ENCODE results near the gene PSME1.

PSME1 gene

DNA sequence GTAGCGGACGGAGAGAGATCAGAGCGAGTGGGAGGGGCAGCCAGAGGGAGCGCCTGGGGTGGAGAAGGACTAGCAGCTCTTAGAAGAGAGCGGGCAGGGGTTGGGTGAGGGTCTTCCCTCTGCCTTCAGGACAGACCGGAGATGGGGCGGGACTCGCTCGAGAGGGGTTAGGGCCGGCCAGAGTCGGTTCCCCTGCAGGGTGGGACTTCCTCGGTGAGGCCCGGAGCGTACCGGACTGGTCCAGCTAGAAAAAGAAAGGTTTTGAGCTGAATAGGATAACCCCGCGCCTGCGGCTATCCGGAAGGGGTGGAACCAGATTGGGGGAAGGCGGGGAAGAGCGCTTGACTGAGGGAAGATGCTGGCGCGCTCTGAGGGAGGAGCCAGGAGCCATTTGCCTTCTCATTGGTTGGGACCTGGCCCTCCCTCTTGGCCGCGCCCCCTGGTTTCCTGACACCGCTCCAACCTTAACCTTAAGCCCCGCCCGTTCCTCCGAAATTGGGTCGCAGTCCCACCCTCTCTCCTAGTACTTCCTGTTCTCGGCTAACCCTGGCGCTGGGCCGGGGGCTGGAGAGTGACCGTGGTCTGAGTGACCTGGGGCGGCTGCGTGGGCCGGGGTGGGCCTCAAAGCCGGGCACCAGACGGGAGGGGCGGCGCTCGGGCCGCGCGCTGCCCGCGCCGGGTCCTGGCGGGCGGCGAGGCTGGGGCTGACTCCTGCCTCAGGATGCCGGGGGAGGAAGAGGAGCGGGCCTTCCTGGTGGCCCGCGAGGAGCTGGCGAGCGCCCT is 11.2 kb downstream of the PSME1 start, which contains the start of gene RNF31:
Gene RNF31, plus strand, starts transcription at position 521 of the 783 bp plus-strand sequence. Its CDS starts 201 bp downstream, at position 722.
- DNase-seq (ENCODE audit: low read depth, low spot score), result peak; percentile 89

DNA sequence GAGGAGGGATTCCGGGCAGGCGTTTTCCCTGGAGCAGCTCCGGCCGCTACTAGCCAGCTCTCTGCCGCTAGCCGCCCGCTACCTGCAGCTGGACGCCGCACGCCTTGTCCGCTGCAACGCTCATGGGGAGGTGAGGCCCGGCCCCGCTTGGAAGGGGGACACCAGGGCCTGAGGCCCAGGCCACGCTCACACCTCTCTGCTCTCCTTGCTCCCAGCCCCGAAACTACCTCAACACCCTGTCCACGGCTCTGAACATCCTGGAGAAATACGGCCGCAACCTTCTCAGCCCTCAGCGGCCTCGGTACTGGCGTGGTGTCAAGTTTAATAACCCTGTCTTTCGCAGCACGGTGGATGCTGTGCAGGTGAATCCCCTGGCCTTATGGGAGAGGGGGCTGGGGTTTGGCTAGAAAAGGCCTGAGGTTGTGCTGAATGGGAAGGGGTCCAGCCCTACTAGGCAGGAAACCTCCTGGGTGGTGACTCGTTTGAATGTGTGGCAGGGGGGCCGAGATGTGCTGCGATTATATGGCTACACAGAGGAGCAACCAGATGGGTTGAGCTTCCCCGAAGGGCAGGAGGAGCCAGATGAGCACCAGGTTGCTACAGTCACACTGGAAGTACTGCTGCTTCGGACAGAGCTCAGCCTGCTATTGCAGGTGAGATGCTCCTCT is 11.9 kb downstream of the PSME1 start:
- no peak for DNase-seq (ENCODE audit: low read depth, low spot score)

DNA sequence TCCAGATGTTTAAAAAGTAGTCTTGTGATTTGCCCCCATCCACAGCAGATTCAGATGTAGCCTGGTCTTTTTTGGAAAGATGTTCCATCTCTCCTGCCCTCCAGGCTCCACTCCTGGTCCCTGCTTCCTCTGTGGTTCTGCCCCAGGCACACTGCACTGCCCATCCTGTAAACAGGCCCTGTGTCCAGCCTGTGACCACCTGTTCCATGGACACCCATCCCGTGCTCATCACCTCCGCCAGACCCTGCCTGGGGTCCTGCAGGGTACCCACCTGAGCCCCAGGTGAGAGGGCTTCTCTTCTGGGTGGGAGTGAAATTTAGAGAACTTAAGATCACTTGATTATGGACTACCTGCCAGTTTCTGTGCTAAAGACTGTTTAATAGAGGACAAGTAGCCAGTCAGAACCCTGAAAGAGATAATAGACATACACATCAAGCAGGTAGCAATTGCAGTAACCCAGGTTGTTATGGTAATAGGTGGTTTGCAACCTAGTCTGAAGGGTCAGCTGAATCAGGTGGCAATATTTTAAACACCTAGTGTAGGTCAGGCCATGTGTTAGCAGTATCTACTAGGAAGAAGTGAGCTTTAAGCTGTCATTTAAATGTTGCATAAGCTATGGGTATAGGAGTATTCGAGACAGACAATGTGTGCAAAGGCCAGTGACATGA is 13.4 kb downstream of the PSME1 start:
- no peak for DNase-seq (ENCODE audit: low read depth, low spot score)

DNA sequence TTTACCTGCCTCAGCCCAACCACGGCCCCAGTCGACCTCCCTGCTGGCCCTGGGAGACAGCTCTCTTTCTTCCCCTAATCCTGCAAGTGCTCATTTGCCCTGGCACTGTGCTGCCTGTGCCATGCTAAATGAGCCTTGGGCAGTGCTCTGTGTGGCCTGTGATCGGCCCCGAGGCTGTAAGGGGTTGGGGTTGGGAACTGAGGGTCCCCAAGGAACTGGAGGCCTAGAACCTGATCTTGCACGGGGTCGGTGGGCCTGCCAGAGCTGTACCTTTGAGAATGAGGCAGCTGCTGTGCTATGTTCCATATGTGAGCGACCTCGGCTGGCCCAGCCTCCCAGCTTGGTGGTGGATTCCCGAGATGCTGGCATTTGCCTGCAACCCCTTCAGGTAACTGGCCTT is 14.1 kb downstream of the PSME1 start:
- no peak for DNase-seq (ENCODE audit: low read depth, low spot score)

DNA sequence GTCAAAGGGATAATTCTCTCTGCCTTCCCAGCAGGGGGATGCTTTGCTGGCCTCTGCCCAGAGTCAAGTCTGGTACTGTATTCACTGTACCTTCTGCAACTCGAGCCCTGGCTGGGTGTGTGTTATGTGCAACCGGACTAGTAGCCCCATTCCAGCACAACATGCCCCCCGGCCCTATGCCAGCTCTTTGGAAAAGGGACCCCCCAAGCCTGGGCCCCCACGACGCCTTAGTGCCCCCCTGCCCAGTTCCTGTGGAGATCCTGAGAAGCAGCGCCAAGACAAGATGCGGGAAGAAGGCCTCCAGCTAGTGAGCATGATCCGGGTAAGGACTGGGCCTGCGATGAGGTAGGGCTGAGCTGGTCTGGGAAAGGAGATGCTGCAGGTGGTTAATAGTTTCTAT is 14.6 kb downstream of the PSME1 start:
- no peak for DNase-seq (ENCODE audit: low read depth, low spot score)

DNA sequence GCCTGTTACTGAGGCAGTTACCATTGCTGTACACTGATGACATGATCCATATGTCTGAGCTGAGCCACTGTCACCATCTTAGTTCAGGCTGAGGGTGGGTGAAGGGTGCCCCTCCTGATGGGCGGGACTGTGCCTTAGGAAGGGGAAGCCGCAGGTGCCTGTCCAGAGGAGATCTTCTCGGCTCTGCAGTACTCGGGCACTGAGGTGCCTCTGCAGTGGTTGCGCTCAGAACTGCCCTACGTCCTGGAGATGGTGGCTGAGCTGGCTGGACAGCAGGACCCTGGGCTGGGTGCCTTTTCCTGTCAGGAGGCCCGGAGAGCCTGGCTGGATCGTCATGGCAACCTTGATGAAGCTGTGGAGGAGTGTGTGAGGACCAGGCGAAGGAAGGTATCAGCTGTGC is 15.0 kb downstream of the PSME1 start:
- no peak for DNase-seq (ENCODE audit: low read depth, low spot score)

DNA sequence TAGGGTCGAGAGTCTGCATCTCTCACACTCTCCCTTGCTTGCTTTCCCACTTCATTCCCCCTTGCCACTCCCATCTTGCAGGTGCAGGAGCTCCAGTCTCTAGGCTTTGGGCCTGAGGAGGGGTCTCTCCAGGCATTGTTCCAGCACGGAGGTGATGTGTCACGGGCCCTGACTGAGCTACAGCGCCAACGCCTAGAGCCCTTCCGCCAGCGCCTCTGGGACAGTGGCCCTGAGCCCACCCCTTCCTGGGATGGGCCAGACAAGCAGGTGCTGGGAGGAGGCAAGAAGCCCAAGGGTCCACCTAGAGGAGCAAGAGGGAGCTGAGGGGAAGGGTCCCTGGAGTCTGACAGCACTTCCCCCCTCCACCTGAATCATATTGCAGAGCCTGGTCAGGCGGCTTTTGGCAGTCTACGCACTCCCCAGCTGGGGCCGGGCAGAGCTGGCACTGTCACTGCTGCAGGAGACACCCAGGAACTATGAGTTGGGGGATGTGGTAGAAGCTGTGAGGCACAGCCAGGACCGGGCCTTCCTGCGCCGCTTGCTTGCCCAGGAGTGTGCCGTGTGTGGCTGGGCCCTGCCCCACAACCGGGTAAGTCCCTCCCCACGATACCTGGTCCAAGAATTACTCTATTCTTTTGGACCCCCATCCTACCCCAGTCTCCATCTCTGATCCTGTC is 15.5 kb downstream of the PSME1 start:
- DNase-seq (ENCODE audit: low read depth, low spot score), result no peak

DNA sequence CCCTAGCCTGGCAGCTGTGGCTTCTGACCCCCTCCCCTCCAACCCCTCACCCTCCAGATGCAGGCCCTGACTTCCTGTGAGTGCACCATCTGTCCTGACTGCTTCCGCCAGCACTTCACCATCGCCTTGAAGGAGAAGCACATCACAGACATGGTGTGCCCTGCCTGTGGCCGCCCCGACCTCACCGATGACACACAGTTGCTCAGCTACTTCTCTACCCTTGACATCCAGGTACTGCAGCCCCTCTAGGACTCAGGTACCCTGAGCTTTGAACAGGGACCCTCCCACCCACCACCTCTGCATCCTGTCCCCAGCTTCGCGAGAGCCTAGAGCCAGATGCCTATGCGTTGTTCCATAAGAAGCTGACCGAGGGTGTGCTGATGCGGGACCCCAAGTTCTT is 19.1 kb downstream of the PSME1 start:
- DNase-seq (ENCODE audit: low read depth, low spot score), result no peak

DNA sequence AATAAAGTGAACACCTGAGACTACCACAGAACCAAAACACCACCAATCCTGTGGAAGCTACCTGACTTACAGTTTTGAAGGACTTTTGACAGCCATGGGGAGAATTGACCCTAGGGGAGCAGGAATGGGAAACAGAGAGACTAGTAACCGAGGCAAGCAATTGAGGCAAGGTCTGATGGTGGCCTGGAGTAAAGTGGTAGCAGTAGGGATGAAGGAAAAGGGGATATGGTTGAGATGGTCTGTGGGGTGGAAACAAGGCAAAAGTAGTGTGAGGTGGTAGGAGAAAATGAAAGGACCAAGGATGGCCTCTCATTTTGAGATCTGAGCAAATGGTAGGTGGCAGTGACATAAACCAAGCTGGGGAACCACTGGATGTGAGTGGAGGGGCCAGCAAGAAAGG is 20.8 kb downstream of the PSME1 start:
- no peak for DNase-seq (ENCODE audit: low read depth, low spot score)

DNA sequence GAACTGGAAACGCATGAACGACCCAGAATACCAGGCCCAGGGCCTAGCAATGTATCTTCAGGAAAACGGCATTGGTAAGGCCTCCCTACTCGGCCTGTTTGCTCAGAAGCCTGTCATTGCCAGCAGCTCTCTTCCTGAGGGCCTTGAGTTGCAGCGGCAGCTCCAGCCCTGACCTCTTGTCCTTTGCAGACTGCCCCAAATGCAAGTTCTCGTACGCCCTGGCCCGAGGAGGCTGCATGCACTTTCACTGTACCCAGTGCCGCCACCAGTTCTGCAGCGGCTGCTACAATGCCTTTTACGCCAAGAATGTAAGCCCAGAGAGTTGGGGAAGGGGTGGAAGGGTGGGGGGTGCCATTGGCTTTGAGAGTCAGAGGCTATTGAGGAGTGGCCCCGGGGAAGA is 21.3 kb downstream of the PSME1 start:
- no peak for DNase-seq (ENCODE audit: low read depth, low spot score)

DNA sequence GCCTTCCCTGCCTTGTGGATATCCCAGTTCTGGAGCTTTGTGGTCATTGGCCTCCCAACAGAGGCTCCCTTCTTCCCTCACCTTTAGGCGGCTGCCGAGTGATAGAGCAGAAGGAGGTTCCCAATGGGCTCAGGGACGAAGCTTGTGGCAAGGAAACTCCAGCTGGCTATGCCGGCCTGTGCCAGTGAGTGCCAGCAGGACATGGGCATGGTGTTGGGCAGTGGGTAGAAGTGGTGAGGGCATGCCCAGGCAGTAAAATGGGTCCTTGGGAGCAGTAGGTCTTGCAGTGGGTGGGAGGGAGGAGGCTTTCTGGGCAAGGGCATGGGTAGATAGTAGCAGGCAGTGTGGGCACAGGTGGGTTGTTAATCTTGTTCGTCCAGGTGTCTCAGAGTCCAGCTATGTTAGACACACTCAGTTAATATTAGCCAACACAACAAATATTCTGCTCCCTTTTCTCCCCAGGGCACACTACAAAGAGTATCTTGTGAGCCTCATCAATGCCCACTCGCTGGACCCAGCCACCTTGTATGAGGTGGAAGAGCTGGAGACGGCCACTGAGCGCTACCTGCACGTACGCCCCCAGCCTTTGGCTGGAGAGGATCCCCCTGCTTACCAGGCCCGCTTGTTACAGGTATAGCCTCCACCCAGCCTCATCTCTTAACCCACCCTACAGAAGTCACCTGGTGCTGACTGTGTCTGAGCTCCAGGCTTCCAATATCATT is 23.9 kb downstream of the PSME1 start:
- DNase-seq (ENCODE audit: low read depth, low spot score), result no peak

DNA sequence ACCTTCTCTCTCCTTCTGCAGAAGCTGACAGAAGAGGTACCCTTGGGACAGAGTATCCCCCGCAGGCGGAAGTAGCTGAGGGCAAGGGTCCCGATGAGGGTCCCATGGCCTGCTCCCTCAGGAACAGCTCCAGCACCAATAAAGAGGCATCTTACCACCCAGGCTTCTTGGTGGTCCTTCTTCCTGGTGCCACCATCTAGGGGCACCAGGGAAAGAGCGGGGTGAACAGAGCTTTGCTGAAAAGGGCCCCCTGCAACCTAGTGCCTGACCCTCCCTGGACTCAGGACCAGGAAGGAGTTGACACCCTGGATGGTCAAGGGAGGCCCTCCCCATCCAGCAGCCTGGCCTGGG is 24.5 kb downstream of the PSME1 start:
- DNase-seq (ENCODE audit: low read depth, low spot score), result no peak

DNA sequence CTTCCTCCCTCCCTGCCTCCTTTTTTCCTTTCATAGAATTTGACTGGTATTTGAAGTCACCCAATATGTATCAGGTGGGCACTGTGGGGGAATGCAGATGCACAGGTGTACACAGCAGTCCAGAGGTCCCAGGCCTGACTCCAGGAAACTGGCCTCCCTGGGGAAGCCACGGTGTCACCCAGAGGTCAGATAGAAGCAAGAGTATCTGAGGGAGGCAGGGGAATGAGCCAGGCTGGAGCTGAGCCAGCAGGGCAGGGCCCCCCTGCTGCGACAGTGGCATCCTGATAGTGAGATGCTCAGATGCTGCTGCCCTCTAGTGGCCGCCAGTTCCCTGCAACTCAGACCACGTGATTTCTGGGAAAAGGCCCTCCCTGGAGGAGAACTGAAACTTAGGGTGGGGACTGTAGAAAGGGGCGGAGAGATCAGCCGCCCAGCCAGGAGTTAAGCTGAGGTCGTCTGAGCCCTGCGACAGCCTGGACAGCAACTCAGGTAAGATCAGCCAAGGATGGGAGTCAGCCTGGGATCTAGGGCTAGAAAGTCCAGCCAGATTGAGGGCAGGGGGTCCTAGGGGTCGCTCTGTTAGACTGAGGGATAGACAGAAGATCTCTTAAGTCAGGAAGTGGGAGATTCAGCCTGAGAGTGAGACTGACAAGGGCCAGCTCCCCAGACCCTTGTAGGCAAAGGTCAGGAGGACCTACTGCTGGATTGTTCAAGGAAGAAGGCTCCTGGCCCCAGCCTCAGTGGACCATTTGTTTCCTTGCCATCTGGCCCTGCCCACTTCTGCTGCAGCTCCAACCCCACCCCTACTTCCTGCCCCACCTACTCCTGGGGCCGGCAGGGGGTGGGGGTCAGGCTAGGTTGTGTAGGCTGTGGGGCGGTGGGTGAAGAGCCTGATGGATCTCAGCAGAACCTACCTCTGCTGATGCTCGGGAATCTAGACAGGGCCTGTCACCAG is 25.1 kb downstream of the PSME1 start, which contains the start of gene IRF9:
Gene IRF9, plus strand, starts transcription at position 416 of the 955 bp plus-strand sequence. CDS start 880 bp downstream, outside the sequence.
- peak; percentile 80 for DNase-seq (ENCODE audit: low read depth, low spot score)

DNA sequence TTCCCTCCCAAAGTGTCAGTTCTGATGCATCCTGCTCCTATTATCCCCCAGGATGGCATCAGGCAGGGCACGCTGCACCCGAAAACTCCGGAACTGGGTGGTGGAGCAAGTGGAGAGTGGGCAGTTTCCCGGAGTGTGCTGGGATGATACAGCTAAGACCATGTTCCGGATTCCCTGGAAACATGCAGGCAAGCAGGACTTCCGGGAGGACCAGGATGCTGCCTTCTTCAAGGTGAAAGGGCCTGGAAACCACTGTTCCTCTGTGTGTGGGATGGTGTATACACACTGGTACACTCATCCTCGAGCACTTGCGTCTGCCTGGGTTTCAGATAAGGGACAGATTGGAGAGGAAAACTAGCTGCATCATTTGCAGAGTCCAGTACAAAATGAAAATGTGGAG is 26.1 kb downstream of the PSME1 start:
- DNase-seq (ENCODE audit: low read depth, low spot score), result no peak

DNA sequence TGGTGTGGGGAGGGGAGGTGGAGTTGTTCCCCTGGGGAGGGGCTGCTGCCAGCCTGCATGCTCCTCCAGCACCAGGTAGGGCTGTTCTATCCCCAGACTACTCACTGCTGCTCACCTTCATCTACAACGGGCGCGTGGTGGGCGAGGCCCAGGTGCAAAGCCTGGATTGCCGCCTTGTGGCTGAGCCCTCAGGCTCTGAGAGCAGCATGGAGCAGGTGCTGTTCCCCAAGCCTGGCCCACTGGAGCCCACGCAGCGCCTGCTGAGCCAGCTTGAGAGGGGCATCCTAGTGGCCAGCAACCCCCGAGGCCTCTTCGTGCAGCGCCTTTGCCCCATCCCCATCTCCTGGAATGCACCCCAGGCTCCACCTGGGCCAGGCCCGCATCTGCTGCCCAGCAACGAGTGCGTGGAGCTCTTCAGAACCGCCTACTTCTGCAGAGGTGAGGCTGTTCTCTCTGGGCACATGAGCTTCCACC is 28.6 kb downstream of the PSME1 start:
- no peak for DNase-seq (ENCODE audit: low read depth, low spot score)

DNA sequence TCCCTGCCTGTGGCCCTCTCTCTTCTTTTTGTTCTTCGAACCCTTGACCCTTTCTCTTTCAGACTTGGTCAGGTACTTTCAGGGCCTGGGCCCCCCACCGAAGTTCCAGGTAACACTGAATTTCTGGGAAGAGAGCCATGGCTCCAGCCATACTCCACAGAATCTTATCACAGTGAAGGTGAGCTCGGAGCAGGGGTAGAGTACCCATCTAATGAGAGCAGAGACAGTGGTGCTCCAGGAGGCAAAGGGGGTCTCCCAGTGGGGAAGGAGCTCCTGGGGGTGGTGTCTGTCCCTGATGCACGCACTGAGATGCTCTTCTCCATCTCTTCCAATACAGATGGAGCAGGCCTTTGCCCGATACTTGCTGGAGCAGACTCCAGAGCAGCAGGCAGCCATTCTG is 29.8 kb downstream of the PSME1 start:
- DNase-seq (ENCODE audit: low read depth, low spot score), result no peak

DNA sequence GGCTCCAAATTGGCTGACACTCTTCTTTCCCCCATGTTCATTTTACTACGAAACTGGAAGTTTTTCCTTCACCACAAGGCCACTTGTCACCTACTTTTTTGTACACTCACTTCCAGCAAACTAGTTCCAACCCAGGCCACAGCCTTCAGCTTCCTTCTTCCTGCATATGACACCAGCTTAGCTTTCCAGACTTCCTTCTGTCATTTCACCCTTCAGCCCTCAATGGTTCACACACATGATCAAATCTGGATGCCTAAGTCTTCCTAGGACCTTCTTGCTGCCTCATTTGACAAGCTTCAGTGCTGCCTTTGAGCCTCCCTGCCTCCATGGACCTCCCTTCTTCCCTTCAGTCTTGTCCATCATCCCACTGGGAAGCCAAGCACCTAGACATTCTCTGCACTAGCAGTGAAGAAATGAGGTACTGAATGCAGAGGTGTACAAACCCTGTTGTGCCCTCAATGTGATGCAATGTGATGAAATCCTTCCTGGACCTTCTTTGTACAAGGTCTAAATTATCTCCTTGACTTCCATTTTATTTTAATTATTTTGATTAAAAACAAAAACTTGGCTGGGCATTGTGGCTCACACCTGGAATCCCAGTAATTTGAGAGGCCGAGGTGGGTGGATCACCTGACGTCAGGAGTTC is 31.6 kb downstream of the PSME1 start:
- no peak for DNase-seq (ENCODE audit: low read depth, low spot score)

DNA sequence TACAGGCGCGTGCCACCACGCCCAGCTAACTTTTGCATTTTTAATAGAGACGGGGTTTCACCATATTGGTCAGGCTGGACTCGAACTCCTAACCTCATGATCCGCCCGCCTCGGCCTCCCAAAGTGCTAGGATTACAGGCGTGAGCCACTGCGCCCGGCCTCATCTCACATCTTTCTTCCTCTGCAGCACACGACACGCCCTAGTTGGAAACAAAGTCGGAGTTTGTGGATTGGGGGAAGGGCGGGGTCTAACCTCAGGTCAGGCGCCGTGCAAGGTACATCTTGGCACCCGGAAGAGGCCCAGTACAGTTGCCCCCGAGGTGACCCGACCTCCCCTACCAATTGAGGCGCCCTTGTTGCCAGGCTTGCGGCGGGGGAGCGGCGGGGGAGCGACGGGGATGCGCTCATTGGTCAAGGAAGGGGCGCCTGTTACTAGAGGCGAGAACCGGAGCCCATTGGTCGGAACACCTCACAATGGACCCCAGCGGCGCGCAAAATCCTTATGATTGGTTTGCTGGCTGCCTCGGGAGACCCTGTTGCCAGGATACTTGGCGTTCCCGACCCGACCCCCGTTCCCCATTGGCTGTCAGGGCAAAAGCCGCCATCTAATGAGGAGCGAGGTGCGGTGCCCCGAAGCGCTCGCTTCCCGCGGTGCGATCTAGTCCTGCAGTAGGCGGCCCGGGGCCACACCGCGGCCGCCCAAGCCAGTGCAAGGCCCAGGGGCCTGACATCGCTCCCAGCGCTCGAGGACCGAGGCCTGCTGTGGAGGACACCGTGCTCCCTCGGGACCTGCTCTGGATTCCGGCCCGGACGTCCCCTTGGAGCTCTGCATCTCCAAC is 35.6 kb downstream of the PSME1 start, which contains the start of gene REC8:
Gene REC8, plus strand, starts transcription at position 659 of the 839 bp plus-strand sequence. CDS start 473 bp downstream, outside the sequence.
- DNase-seq (ENCODE audit: low read depth, low spot score), result peak; percentile 97

Data from iPS DF 19.7 (cell line).